HL-60 (cell line): ENCODE measurements around the gene JMJD1C.

Experiments used
- DNase-seq, 2 experiments: peaks; one replicate each; pipeline ENCODE4 v3.0.0-alpha.2; 2010 to 2020; ENCODE audit warnings: low read depth in 1 of 2, low spot score in 1 of 2
- H3K27ac ChIP-seq: fragments of 250-450 bp; sonication (Bioruptor Pico); replicated peaks from 2 replicates; pipeline ENCODE4 v1.5.1; 2020; ENCODE audit warnings: mild to moderate bottlenecking, moderate library complexity
- H3K27me3 ChIP-seq: fragments of 250-450 bp; sonication (Bioruptor Pico); 2 replicates; pipeline ENCODE4 v1.5.1; 2021; ENCODE audit warnings: mild to moderate bottlenecking, moderate library complexity; ENCODE audit not compliant: insufficient read depth, poor library complexity, severe bottlenecking
- H3K4me3 ChIP-seq: replicated peaks from 2 replicates; pipeline ENCODE4 v1.5.1; 2011; ENCODE audit warnings: mild to moderate bottlenecking, control low read depth, low read length; ENCODE audit not compliant: insufficient read depth
- GABPA ChIP-seq: IDR thresholded peaks from 2 replicates; pipeline ENCODE4 v1.6.1; 2012; ENCODE audit warnings: low read depth
- POLR2AphosphoS5 ChIP-seq: IDR thresholded peaks from 2 replicates; pipeline ENCODE4 v1.6.1; 2012; ENCODE audit warnings: low read depth
- REST ChIP-seq: IDR thresholded peaks from 2 replicates; pipeline ENCODE4 v1.6.1; 2012; ENCODE audit warnings: low read depth; ENCODE audit not compliant: insufficient replicate concordance
- SPI1 ChIP-seq: IDR thresholded peaks from 2 replicates; pipeline ENCODE4 v1.6.1; 2012; ENCODE audit warnings: low read depth, mild to moderate bottlenecking, borderline replicate concordance
- TF ChIP-seq, protein P1 (sequence below): IDR thresholded peaks from one replicate; pipeline ENCODE4 v1.5.1; 2011; ENCODE audit warnings: low read length, control low read depth, inconsistent platforms; ENCODE audit not compliant: insufficient read depth

JMJD1C gene

DNA sequence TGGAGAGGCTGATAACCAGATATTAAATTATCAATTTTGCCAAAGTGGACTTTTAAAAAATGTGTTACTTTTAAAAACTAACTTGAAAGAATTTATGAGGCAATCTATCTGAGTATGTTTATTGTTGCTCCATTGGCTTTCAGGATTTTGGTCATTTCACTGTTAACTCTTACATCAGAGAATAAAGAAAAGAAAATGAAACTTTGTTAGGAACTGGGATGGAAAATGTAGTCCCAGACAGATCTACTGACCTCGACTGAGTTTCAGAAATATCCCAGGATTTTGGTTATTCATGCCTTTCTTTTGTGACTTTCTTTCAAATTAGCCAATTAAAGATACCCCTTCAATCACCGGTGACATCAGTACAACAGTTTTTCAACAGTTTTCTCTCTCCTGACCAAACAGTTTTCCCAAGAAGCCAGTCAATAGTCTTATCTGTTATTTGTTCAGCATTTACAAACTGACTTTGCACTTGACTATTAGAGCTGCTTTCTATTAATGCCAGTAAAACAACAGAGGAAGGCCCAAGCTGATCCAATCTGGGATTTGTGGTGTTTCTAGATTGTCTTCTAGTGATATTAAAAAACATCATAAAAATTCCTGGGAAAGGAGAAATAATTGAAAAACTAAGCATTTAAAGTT lies 296.8 kb downstream of the JMJD1C start:
- TF ChIP-seq SPI1 (no peak), GABPA (no peak), REST (no peak), POLR2AphosphoS5 (no peak)
- TF ChIP-seq, protein P1, sequence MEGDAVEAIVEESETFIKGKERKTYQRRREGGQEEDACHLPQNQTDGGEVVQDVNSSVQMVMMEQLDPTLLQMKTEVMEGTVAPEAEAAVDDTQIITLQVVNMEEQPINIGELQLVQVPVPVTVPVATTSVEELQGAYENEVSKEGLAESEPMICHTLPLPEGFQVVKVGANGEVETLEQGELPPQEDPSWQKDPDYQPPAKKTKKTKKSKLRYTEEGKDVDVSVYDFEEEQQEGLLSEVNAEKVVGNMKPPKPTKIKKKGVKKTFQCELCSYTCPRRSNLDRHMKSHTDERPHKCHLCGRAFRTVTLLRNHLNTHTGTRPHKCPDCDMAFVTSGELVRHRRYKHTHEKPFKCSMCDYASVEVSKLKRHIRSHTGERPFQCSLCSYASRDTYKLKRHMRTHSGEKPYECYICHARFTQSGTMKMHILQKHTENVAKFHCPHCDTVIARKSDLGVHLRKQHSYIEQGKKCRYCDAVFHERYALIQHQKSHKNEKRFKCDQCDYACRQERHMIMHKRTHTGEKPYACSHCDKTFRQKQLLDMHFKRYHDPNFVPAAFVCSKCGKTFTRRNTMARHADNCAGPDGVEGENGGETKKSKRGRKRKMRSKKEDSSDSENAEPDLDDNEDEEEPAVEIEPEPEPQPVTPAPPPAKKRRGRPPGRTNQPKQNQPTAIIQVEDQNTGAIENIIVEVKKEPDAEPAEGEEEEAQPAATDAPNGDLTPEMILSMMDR, result no peak
- H3K4me3 ChIP-seq, result no peak overlapping the region
- no peaks in the 10 kb centered on the region for H3K27me3 ChIP-seq
- H3K27ac ChIP-seq, result no peak overlapping the region
- no peak for DNase-seq

DNA sequence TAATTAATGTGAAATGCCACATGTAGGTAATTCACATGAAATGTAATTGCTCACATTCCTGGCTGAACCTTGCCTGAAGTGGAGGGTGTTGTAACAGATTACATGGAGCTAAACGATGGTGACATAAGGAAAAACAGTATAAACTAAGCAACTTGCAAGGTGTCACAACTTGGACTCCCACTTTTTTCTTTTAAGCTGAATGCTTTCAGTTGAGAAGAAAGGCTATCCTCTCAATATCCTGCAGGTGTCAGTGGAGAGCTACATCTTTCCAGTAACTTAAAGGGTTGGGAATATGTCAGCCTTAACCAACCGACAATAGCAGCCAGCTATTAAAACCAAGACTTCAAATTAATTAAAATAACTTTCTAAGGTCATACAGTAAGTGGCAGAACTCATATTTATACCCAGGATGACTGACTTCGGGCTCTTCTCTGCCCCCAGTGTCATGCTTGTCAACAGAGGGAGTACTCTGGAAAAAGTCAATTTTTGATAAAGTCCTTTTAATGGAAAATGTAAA lies 299.0 kb downstream of the JMJD1C start:
- TF ChIP-seq SPI1, result no peak
- TF ChIP-seq, protein P1, result peak; percentile 56
- H3K27me3 ChIP-seq, result no peaks in the 10 kb centered on the region
- no peak overlapping the region for H3K27ac ChIP-seq
- no peak overlapping the region for H3K4me3 ChIP-seq
- peak; percentile 45 to 46 for DNase-seq

DNA sequence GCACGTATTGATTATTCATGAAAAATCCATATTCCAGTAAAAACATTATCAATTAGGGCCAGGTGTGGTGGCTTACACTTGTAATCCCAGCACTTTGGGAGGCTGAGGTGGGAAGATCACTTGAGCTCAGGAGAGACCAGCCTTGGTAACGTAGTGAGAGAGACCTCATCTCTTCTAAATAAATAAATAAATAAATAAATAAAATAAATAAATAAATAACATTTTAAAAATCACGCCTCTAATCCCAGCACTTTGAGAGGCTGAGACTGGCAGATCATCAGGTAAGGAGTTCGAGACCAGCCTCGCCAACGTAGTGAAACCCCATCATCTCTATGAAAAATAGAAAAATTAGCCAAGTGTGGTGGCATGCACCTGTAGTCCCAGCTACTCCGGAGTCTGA lies 300.5 kb downstream of the JMJD1C start:
- Histone ChIP-seq H3K4me3 (no peak overlapping the region), H3K27me3 (no peaks in the 10 kb centered on the region), H3K27ac (no peak overlapping the region)
- TF ChIP-seq SPI1 (no peak), GABPA (no peak), POLR2AphosphoS5 (no peak)
- TF ChIP-seq, protein P1, result no peak
- DNase-seq, result no peak

DNA sequence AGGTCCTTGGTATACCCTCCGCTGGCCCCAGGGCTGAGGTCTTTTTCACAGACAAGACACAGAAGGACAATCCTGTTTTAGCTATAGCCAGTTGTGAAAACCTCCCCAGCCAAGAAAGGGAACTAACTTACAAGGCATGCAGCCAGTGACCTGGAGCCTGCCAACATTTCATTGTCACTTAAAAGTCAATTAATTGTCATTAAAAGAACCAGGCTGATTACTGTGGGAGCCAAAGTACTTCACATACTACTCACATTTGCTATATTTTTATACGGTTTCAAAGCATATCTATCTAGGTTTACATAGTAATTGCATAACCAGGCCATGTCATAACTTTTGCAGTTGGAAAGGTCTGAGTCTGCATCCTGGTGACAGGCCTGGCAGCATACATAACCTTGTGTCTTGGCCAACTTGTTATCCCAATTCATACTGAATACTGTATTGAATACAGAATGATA lies 301.6 kb downstream of the JMJD1C start:
- Histone ChIP-seq H3K4me3 (no peak overlapping the region), H3K27me3 (no peaks in the 10 kb centered on the region), H3K27ac (no peak overlapping the region)
- no peak for TF ChIP-seq REST
- TF ChIP-seq POLR2AphosphoS5, result no peak
- no peak for TF ChIP-seq SPI1
- TF ChIP-seq GABPA, result no peak
- TF ChIP-seq, protein P1, result no peak
- peak in 1 of 2 experiments; percentile 41 for DNase-seq
